GM18526 (cell line): ENCODE data around the gene EGLN3.

Source experiments
- POLR2A ChIP-seq: IDR thresholded peaks from 3 replicates; pipeline ENCODE4 v1.6.1; 2011; ENCODE audit not compliant: insufficient read length; ENCODE audit errors: extremely low read depth

Gene EGLN3

GRCh38 chr14:33945210-33946088, 5.4 kb downstream of the EGLN3 start:
- no peak for TF ChIP-seq POLR2A

- TF ChIP-seq POLR2A = no peak
These were observed 7.6 kb downstream of the EGLN3 start for GRCh38 chr14:33943096-33943883.

GRCh38 chr14:33941718-33942117, 9.2 kb downstream of the EGLN3 start:
- no peak for TF ChIP-seq POLR2A

GRCh38 chr14:33940561-33941011, 10.3 kb downstream of the EGLN3 start:
- TF ChIP-seq POLR2A = no peak

GRCh38 chr14:33938131-33938949, 12.5 kb downstream of the EGLN3 start:
- TF ChIP-seq POLR2A = no peak

GRCh38 chr14:33936391-33936790, 14.5 kb downstream of the EGLN3 start:
- no peak for TF ChIP-seq POLR2A

- no peak for TF ChIP-seq POLR2A
These were observed 15.9 kb downstream of the EGLN3 start for GRCh38 chr14:33934938-33935337.

GRCh38 chr14:33934043-33934750, 16.7 kb downstream of the EGLN3 start:
- no peak for TF ChIP-seq POLR2A

GRCh38 chr14:33933386-33933933, 17.4 kb downstream of the EGLN3 start:
- TF ChIP-seq POLR2A = no peak

GRCh38 chr14:33932576-33933345, 18.1 kb downstream of the EGLN3 start:
- TF ChIP-seq POLR2A = no peak

GRCh38 chr14:33932033-33932432, 18.8 kb downstream of the EGLN3 start:
- TF ChIP-seq POLR2A = no peak

- TF ChIP-seq POLR2A = no peak
These were observed 19.4 kb downstream of the EGLN3 start for GRCh38 chr14:33931461-33931860.

GRCh38 chr14:33930439-33930838, 20.4 kb downstream of the EGLN3 start:
- TF ChIP-seq POLR2A = no peak
